Bronchial epithelial cell (primary cell): ENCODE measurements around the gene CLCN1. TPM values are rescaled to one million over a fixed set of nuclear protein-coding genes. Genes with fewer than 3 reads are reported as not detected.
A peak's percentile ranks its signal among the peaks of the same experiment; 100 is the strongest.

ENCODE experiments used
- DNase-seq: peaks from one replicate; pipeline ENCODE4 v3.0.0-alpha.2; 2010; ENCODE audit warnings: low read depth
- FAIRE-seq: peaks from 2 replicates; lab custom pipeline; 2011; peaks lifted over from hg19 to GRCh38; lab: Jason Lieb, UNC
- H3K27me3 ChIP-seq: 2 replicates; pipeline ENCODE4 v1.5.1; 2011; ENCODE audit warnings: low read length; ENCODE audit not compliant: control insufficient read depth, insufficient read depth
- H3K36me3 ChIP-seq: 2 replicates; pipeline ENCODE4 v1.5.1; 2011; ENCODE audit warnings: low read length; ENCODE audit not compliant: control insufficient read depth, insufficient read depth
- H3K4me3 ChIP-seq: 2 replicates; pipeline ENCODE4 v1.5.1; 2011; ENCODE audit warnings: mild to moderate bottlenecking, low read depth, low read length, control low read depth
- total RNA-seq: library from RNA; depleted of rRNA; stranded (reverse); fragments of >200 nt; gene quantifications from 2 replicates; pipeline ENCODE4 v1.2.1, GENCODE V29; 2014
- TF ChIP-seq, protein P1 (sequence below): IDR thresholded peaks from 2 replicates; pipeline ENCODE4 v1.5.1; 2011; ENCODE audit warnings: mild to moderate bottlenecking, moderate library complexity, low read length, control low read depth, inconsistent platforms; ENCODE audit not compliant: insufficient read depth, severe bottlenecking

CLCN1 gene
- total RNA-seq, 1 donor from 2014 or later = under 0.01 TPM

DNA sequence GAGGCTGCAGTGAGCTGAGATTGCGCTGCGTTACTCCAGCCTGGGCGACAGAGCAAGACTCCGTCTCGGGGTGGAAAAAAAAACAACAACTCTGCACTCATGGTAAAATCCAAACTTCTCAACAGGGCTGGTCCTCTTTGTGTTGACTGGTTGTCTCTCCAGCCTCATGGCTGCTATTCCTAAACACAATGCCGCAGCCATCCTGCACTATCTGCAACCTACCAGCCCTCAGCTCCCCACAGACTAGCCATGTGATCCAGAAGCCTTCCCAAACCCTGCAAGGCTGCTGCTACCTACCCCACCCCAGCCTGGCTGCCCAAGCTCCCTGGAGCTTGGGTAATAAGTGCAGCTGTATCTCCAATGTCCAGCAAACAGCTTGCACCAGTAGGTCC, 77.0 kb downstream of the CLCN1 start:
- DNase-seq = no peak
- H3K36me3 ChIP-seq = peaks cover 56% of the 10 kb centered on the region

GRCh38 chr7:143393267-143394041, 77.5 kb downstream of the CLCN1 start:
- H3K4me3 ChIP-seq = no peak overlapping the region
- DNase-seq (no peak), FAIRE-seq (no peak)
- TF ChIP-seq, protein P1, sequence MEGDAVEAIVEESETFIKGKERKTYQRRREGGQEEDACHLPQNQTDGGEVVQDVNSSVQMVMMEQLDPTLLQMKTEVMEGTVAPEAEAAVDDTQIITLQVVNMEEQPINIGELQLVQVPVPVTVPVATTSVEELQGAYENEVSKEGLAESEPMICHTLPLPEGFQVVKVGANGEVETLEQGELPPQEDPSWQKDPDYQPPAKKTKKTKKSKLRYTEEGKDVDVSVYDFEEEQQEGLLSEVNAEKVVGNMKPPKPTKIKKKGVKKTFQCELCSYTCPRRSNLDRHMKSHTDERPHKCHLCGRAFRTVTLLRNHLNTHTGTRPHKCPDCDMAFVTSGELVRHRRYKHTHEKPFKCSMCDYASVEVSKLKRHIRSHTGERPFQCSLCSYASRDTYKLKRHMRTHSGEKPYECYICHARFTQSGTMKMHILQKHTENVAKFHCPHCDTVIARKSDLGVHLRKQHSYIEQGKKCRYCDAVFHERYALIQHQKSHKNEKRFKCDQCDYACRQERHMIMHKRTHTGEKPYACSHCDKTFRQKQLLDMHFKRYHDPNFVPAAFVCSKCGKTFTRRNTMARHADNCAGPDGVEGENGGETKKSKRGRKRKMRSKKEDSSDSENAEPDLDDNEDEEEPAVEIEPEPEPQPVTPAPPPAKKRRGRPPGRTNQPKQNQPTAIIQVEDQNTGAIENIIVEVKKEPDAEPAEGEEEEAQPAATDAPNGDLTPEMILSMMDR = no peak
- no peaks in the 10 kb centered on the region for H3K27me3 ChIP-seq
- H3K36me3 ChIP-seq = peaks cover 55% of the 10 kb centered on the region

More for the DNA sequence above, 77.0 kb downstream of the CLCN1 start:
- TF ChIP-seq, protein P1 = no peak
- Histone ChIP-seq H3K27me3 (no peaks in the 10 kb centered on the region), H3K4me3 (no peak overlapping the region)
- no peak for FAIRE-seq

- TF ChIP-seq, protein P1 = no peak
- Histone ChIP-seq H3K27me3 (no peaks in the 10 kb centered on the region), H3K4me3 (no peak overlapping the region), H3K36me3 (peaks cover 50% of the 10 kb centered on the region)
- no peak for DNase-seq
- FAIRE-seq = no peak
Observed at GRCh38 chr7:143394068-143394467, 78.2 kb downstream of the CLCN1 start.

GRCh38 chr7:143394777-143395176, 78.9 kb downstream of the CLCN1 start:
- Histone ChIP-seq H3K36me3 (peaks cover 49% of the 10 kb centered on the region), H3K27me3 (no peaks in the 10 kb centered on the region), H3K4me3 (no peak overlapping the region)
- no peak for FAIRE-seq
- DNase-seq = no peak
- TF ChIP-seq, protein P1 = no peak

- no peak for FAIRE-seq
- Histone ChIP-seq H3K27me3 (no peaks in the 10 kb centered on the region), H3K4me3 (no peak overlapping the region), H3K36me3 (peaks cover 47% of the 10 kb centered on the region)
- no peak for DNase-seq
- TF ChIP-seq, protein P1 = peak; percentile 10
Observed at GRCh38 chr7:143395187-143396149, 79.6 kb downstream of the CLCN1 start.
